PFSK-1 (cell line): Measurements from ENCODE around the gene POLR2F.

Experiments
- FOXP2 ChIP-seq: optimal IDR thresholded peaks from 2 replicates; pipeline ENCODE3; 2011; ENCODE audit warnings: borderline replicate concordance, control low read depth, inconsistent platforms; ENCODE audit not compliant: insufficient read depth; ENCODE audit errors: extremely low read length, extremely low read depth
- POLR2AphosphoS5 ChIP-seq: IDR thresholded peaks from 2 replicates; pipeline ENCODE4 v1.6.1; 2012; ENCODE audit warnings: low read depth, mild to moderate bottlenecking, control low read depth, low read length, moderate library complexity
- REST ChIP-seq, 2 experiments: IDR thresholded peaks; 2 replicates each; pipeline versions ENCODE4 v1.6.1 to v1.8.0; 2011 to 2012; ENCODE audit warnings: low read depth in 2 of 2, low read length in 2 of 2, control low read depth in 1 of 2, inconsistent platforms in 1 of 2, mild to moderate bottlenecking in 1 of 2, moderate library complexity in 1 of 2; ENCODE audit not compliant: insufficient read depth in 1 of 2
- SIN3A ChIP-seq: IDR thresholded peaks from 2 replicates; pipeline ENCODE4 v1.6.1; 2012; ENCODE audit warnings: mild to moderate bottlenecking, low read length, moderate library complexity, borderline replicate concordance; ENCODE audit not compliant: insufficient read depth
- TAF1 ChIP-seq: IDR thresholded peaks from 2 replicates; pipeline ENCODE4 v1.6.1; 2012; ENCODE audit warnings: low read length, control low read depth, borderline replicate concordance; ENCODE audit not compliant: insufficient read depth

GRCh38 chr22:37979782-37980181, 26.3 kb downstream of the POLR2F start:
- TF ChIP-seq REST (IDR thresholded peaks at IDR 0.05; ENCODE audit: insufficient read depth in 1 of 2, low read depth in 2 of 2, low read length in 2 of 2) = no peak
- no peak for TF ChIP-seq POLR2AphosphoS5
- TF ChIP-seq SIN3A = no peak
- TF ChIP-seq TAF1 = no peak
- TF ChIP-seq FOXP2 = no peak
